Left cardiac atrium (tissue), 4 donors: ENCODE data around the gene KRT77. TPM values are rescaled to one million over a fixed set of nuclear protein-coding genes. Genes with fewer than 3 reads are reported as not detected.
A peak's percentile ranks its signal among the peaks of the same experiment; 100 is the strongest.

Experiments
- ATAC-seq, 2 donors: fragments of 200-7000 bp; cut with Tn5 transposase; one replicate each; pipeline ENCODE4 v1.9.1; 2020; ENCODE audit warnings: mild to moderate bottlenecking in 2 of 2, moderate library complexity in 2 of 2
- DNase-seq: peaks from one replicate; pipeline ENCODE4 v3.0.0-alpha.2; 2020
- intact Hi-C, 2 donors: fragments of 100-400 bp; cut with DNase I; formaldehyde crosslinking; loops; one replicate each; pipeline versions ENCODE4 v1.14.1 to v1.15.1; 2022 to 2023
- total RNA-seq, 2 donors: library from RNA; stranded (reverse); fragmentation: NEBNext Ultra II Directional; extraction: Animal tissue kit (Norgen Biotek cat#: 25700); gene quantifications; one replicate each; pipeline ENCODE4 v1.2.1, GENCODE V29; 2021
- donor health status: DM: no; HTN: yes; CAD: no.
- donor health status: DM: no; HTN: yes; CAD: no; lungs with severe emphysema.
- donor health status: DM: yes; HTN: yes; CAD: no.
- donor health status: Dilated cardiomyopathy.

KRT77 gene
- total RNA-seq, 2 donors from 2014 or later = not detected

- DNase-seq (no peak), ATAC-seq (no peak)
- intact Hi-C loops = loop anchor here in 1 of 2 donors (5.0 kb wide), 1 partner anchor 201 kb away; no protein-coding TSS in a partner anchor
Measured at GRCh38 chr12:52666471-52666870, 36.9 kb downstream of the KRT77 start.

- intact Hi-C loops = no loop called here
- ATAC-seq = no peak
- DNase-seq = no peak
Measured at GRCh38 chr12:52663420-52663819, 39.9 kb downstream of the KRT77 start.

- intact Hi-C loops = no loop called here
- ATAC-seq (no peak), DNase-seq (no peak)
Measured at GRCh38 chr12:52662918-52663229, 40.5 kb downstream of the KRT77 start.

GRCh38 chr12:52662093-52662917 lies 41.0 kb downstream of the KRT77 start:
- DNase-seq (no peak), ATAC-seq (no peak)
- intact Hi-C loops = no loop called here

- intact Hi-C loops = no loop called here
- ATAC-seq = no peak
- DNase-seq = no peak
Measured at GRCh38 chr12:52661668-52662067, 41.7 kb downstream of the KRT77 start.

GRCh38 chr12:52660934-52661499 lies 42.3 kb downstream of the KRT77 start:
- intact Hi-C loops = no loop called here
- ATAC-seq = no peak

GRCh38 chr12:52659951-52660350 lies 43.4 kb downstream of the KRT77 start:
- DNase-seq = no peak
- no peak for ATAC-seq
- intact Hi-C loops = no loop called here

More at GRCh38 chr12:52660934-52661499, 42.3 kb downstream of the KRT77 start:
- no peak for DNase-seq

GRCh38 chr12:52659395-52659794 lies 43.9 kb downstream of the KRT77 start:
- ATAC-seq (no peak), DNase-seq (no peak)
- intact Hi-C loops = no loop called here

GRCh38 chr12:52658196-52658595 lies 45.1 kb downstream of the KRT77 start:
- DNase-seq (no peak), ATAC-seq (no peak)
- intact Hi-C loops = no loop called here

GRCh38 chr12:52657250-52657902 lies 45.9 kb downstream of the KRT77 start:
- intact Hi-C loops = no loop called here
- DNase-seq = no peak
- no peak for ATAC-seq

GRCh38 chr12:52656616-52657015 lies 46.7 kb downstream of the KRT77 start:
- peak in 1 of 2 donors; percentile 68 for ATAC-seq
- DNase-seq = no peak
- intact Hi-C loops = no loop called here

GRCh38 chr12:52655720-52656124 lies 47.6 kb downstream of the KRT77 start:
- intact Hi-C loops = no loop called here
- ATAC-seq (peak in 1 of 2 donors; percentile 51), DNase-seq (no peak)

GRCh38 chr12:52655251-52655650 lies 48.1 kb downstream of the KRT77 start:
- DNase-seq (no peak), ATAC-seq (no peak)
- intact Hi-C loops = no loop called here

- intact Hi-C loops = no loop called here
- ATAC-seq (no peak), DNase-seq (no peak)
Measured at GRCh38 chr12:52651726-52652261, 51.5 kb downstream of the KRT77 start, which contains the start of gene KRT2. Gene KRT2 (minus strand): TSS chr12:52652211. CDS start chr12:52652142, 69 bp downstream.

- ATAC-seq (no peak), DNase-seq (no peak)
- intact Hi-C loops = no loop called here
Measured at GRCh38 chr12:52650520-52651081, 52.7 kb downstream of the KRT77 start.

GRCh38 chr12:52649066-52649465 lies 54.3 kb downstream of the KRT77 start:
- DNase-seq (no peak), ATAC-seq (no peak)
- intact Hi-C loops = no loop called here

GRCh38 chr12:52648012-52648550 lies 55.2 kb downstream of the KRT77 start:
- no peak for DNase-seq
- intact Hi-C loops = no loop called here
- ATAC-seq = no peak

GRCh38 chr12:52647601-52648000 lies 55.7 kb downstream of the KRT77 start:
- ATAC-seq = no peak
- intact Hi-C loops = no loop called here
- DNase-seq = no peak

GRCh38 chr12:52646613-52647012 lies 56.7 kb downstream of the KRT77 start:
- DNase-seq (no peak), ATAC-seq (no peak)
- intact Hi-C loops = no loop called here

GRCh38 chr12:52645982-52646381 lies 57.3 kb downstream of the KRT77 start:
- intact Hi-C loops = no loop called here

More at GRCh38 chr12:52645982-52646381, 57.3 kb downstream of the KRT77 start:
- no peak for ATAC-seq
- no peak for DNase-seq
